Fibroblast of villous mesenchyme (primary cell): ENCODE measurements around the gene EDN2. TPM values are rescaled to one million over a fixed set of nuclear protein-coding genes. Genes with fewer than 3 reads are reported as not detected.

Experiments
- DNase-seq: peaks from one replicate; pipeline ENCODE4 v3.0.0-alpha.2; 2010; ENCODE audit warnings: low read depth
- H3K4me3 ChIP-seq: 2 replicates; pipeline ENCODE4 v1.5.1; 2011; ENCODE audit warnings: low read depth, mild to moderate bottlenecking, low read length
- total RNA-seq: library from RNA; depleted of rRNA; stranded (reverse); fragments of >200 nt; gene quantifications from 2 replicates; pipeline ENCODE4 v1.2.3, GENCODE V29; 2012
- TF ChIP-seq, protein P1 (sequence below): IDR thresholded peaks from 2 replicates; pipeline ENCODE4 v1.5.1; 2012; ENCODE audit warnings: low read depth, mild to moderate bottlenecking, low read length; ENCODE audit not compliant: insufficient read depth

EDN2 gene
- total RNA-seq, 1 donor: not detected

- no peak for DNase-seq
- no peak overlapping the region for H3K4me3 ChIP-seq
- TF ChIP-seq, protein P1, sequence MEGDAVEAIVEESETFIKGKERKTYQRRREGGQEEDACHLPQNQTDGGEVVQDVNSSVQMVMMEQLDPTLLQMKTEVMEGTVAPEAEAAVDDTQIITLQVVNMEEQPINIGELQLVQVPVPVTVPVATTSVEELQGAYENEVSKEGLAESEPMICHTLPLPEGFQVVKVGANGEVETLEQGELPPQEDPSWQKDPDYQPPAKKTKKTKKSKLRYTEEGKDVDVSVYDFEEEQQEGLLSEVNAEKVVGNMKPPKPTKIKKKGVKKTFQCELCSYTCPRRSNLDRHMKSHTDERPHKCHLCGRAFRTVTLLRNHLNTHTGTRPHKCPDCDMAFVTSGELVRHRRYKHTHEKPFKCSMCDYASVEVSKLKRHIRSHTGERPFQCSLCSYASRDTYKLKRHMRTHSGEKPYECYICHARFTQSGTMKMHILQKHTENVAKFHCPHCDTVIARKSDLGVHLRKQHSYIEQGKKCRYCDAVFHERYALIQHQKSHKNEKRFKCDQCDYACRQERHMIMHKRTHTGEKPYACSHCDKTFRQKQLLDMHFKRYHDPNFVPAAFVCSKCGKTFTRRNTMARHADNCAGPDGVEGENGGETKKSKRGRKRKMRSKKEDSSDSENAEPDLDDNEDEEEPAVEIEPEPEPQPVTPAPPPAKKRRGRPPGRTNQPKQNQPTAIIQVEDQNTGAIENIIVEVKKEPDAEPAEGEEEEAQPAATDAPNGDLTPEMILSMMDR: no peak
These were observed 50.2 kb downstream of the EDN2 start for GRCh38 chr1:41434306-41434705.

- TF ChIP-seq, protein P1: no peak
- no peak for DNase-seq
- no peak overlapping the region for H3K4me3 ChIP-seq
These were observed 51.0 kb downstream of the EDN2 start for GRCh38 chr1:41433501-41433900.

- TF ChIP-seq, protein P1: peak; percentile 79
- DNase-seq: peak; percentile 67
- no peak overlapping the region for H3K4me3 ChIP-seq
These were observed 51.8 kb downstream of the EDN2 start for GRCh38 chr1:41432481-41433280.

DNA sequence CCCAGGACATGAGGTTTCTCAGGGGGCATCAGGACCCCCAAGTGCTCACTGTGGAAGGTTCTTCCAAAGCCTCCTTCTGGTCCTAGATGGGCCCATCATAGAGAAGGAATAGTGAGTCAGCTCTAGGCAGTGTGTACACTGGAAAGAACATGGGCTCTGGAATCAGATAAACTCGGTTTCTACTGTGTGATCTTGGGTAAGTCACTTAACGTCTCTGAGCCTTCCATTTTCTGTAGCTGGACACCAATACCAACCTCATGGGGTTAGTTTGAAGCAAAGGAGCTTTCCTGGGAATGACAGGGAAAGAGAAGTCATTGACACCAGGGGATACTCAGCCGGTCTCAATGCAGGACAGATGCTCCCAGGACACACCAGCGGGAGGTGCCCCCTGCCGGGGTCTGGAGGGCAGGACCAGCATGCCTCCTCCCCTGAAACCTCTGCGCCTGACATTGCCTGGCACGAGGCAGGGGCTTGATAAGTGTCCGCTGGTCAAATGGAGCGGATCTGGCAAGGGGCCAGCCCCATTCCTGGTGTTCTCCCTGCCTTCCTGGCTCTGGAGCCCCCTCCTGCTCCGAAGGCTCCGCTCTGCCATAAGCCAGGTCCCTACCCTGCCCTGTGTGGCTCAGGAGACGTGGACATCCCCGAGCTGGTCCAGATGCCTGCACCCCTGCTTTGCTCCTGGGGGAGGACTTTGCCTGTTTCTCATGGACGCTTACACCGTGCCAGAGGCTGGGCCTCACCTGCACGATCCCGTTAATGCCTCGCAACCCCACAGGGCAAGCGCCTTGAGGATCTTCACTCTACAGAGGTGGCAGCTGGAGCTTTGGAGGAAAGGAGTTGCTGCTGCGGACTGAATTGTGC is 52.8 kb downstream of the EDN2 start:
- TF ChIP-seq, protein P1: no peak
- no peak overlapping the region for H3K4me3 ChIP-seq
- no peak for DNase-seq

DNA sequence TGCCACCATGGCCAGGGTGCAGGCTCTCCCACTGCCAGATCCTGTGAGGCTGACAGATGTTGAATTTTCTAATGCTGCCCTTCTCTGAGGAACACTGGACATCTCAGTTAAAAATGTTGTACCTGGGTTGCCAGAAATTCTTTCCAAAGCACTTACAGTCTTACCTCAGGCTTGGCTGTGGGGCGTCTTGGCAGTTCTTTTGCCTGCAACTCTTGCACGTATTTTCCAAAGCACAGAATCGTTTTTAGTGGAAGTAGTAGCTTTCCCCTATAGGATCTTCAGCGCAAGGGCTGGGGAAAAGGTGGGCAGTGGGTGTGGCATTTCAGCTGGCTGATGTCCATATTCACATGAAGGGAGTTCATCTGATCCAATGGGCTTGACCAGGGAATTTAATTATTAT is 53.9 kb downstream of the EDN2 start:
- no peak for DNase-seq
- no peak overlapping the region for H3K4me3 ChIP-seq
- TF ChIP-seq, protein P1: no peak

DNA sequence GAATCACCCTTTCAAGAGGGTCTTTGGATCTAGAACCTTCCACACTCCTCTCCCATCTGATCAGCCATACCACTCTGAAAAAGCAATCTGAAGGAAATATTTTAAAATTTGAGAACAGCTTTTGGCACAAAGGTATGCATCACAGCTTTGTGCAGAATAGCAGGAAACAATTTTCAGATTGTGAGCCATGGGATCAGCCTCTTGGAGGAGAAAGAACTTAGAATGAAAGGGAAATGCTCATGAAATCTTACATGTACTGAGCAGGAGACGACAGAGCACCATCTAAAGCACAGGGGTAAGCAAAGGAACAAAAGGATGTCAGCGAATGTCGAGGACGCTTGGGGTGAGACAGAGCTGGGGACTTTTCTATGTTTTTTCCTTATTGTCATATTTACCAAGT is 54.4 kb downstream of the EDN2 start:
- TF ChIP-seq, protein P1: no peak

More for the DNA sequence above, 54.4 kb downstream of the EDN2 start:
- DNase-seq: no peak
- H3K4me3 ChIP-seq: no peak overlapping the region
